NB4 (cell line): ENCODE measurements around the gene TRIM31.

ENCODE experiments used
- DNase-seq: peaks from one replicate; pipeline ENCODE4 v3.0.0; 2010; ENCODE audit warnings: low read depth
- H3K4me3 ChIP-seq: one replicate; pipeline ENCODE4 v1.5.1; 2011; ENCODE audit warnings: mild to moderate bottlenecking, low read depth, low read length, moderate library complexity
- MYC ChIP-seq: IDR thresholded peaks from 2 replicates; pipeline ENCODE4 v1.6.1; 2011; ENCODE audit warnings: low read depth, low read length
- POLR2A ChIP-seq: IDR thresholded peaks from 2 replicates; pipeline ENCODE4 v1.6.1; 2011; ENCODE audit warnings: mild to moderate bottlenecking; ENCODE audit not compliant: insufficient read length; ENCODE audit errors: extremely low read depth
- TF ChIP-seq, protein P1 (sequence below): IDR thresholded peaks from 2 replicates; pipeline ENCODE4 v1.6.1; 2011; ENCODE audit warnings: low read depth, low read length
- TF ChIP-seq, protein P2 (sequence below): IDR thresholded peaks from one replicate; pipeline ENCODE4 v1.5.1; 2012; ENCODE audit warnings: low read depth, low read length

Gene TRIM31

DNA sequence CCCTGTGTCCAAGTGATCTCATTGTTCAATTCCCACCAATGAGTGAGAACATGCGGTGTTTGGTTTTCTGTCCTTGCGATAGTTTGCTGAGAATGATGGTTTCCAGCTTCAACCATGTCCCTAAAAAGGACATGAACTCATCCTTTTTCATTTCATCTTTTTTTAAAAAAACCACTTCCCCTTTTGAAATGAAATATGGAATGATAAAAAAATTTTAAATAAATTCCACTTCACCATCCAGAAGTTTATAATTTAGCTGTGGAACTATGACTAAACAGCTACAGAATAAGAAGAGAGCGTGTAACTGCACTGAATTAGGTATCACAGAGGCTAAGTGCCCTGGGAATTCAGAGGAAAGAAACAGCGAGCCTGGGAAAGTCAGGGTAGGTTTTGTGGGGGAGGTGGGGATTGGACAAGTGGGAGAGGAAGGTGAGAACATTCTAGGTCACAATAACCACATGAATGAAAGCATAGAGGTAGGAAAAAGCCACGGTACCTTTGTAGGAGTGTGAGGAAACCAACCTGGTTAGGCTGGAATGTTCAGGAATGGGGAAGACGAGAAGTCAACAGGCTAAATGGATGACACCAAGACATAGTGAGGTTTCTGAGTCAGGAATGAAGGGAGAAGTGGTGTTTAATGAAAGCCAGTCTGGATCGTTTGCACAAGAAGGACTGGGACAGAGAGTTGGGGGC lies 37.1 kb upstream of the TRIM31 start:
- TF ChIP-seq, protein P1, sequence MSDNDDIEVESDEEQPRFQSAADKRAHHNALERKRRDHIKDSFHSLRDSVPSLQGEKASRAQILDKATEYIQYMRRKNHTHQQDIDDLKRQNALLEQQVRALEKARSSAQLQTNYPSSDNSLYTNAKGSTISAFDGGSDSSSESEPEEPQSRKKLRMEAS = no peak
- TF ChIP-seq, protein P2, sequence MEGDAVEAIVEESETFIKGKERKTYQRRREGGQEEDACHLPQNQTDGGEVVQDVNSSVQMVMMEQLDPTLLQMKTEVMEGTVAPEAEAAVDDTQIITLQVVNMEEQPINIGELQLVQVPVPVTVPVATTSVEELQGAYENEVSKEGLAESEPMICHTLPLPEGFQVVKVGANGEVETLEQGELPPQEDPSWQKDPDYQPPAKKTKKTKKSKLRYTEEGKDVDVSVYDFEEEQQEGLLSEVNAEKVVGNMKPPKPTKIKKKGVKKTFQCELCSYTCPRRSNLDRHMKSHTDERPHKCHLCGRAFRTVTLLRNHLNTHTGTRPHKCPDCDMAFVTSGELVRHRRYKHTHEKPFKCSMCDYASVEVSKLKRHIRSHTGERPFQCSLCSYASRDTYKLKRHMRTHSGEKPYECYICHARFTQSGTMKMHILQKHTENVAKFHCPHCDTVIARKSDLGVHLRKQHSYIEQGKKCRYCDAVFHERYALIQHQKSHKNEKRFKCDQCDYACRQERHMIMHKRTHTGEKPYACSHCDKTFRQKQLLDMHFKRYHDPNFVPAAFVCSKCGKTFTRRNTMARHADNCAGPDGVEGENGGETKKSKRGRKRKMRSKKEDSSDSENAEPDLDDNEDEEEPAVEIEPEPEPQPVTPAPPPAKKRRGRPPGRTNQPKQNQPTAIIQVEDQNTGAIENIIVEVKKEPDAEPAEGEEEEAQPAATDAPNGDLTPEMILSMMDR = no peak
- TF ChIP-seq MYC (no peak), POLR2A (no peak)
- DNase-seq = no peak
- H3K4me3 ChIP-seq = no peak overlapping the region

DNA sequence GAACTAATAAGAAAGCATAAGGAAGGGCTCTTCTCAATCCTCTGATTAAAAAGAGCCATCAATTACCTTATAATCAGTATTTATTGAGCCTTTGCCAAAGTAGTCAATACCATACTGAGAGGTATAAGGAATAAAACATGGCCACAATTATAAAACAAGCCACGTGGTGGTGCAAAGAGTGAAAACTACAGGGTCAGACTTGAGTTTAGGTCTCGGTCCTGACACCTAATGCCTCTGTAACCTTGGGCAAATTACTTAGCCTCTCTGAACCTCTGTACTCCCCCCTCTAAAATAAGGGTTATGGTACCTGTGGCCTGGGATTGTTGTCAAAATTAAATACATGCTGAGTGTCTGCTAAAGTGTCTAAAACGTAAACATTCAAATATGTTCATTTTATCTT lies 36.3 kb upstream of the TRIM31 start:
- TF ChIP-seq, protein P2 = no peak
- TF ChIP-seq, protein P1 = no peak
- TF ChIP-seq POLR2A = no peak
- TF ChIP-seq MYC = no peak
- no peak overlapping the region for H3K4me3 ChIP-seq
- DNase-seq = no peak

DNA sequence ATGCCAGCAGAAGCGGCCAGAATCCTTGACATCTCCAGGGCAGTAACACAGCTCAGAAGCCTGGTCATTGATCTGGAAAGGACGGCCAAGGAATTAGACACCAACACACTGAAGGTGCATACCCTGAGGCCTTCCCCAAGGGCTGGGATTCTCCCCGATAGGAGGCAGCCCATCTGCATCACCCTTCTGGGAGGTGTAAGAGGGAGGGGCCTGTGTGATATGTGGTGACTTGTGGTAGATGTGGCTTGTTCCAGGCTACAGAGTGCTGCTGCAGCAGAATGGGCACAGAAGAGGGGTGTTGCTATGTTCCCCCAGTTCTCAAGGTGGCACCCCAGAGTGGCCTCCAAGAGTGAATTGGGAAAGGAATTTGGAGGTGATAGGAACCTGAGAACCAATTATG lies 34.2 kb upstream of the TRIM31 start:
- H3K4me3 ChIP-seq = no peak overlapping the region
- TF ChIP-seq, protein P1 = no peak
- TF ChIP-seq, protein P2 = no peak
- no peak for TF ChIP-seq POLR2A
- TF ChIP-seq MYC = no peak
- no peak for DNase-seq

DNA sequence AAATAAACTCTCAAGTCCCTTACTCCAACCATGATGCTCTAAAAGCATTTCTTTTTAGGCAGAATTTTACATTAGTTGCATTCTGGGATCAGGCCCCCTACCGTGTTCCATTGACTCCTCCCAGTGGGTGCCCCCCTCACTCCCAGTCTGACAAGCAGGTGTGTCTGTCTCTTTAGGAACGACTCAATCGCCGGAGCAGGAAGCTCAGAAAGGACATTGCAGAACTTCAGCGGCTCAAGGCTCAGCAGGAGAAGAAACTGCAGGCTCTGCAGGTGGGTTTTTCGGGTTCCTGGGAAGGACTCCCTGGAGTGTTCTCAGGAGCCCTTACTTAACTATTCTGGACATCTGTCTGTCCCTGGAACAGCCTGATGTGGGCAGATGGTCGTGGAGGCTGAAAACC lies 32.9 kb upstream of the TRIM31 start:
- no peak overlapping the region for H3K4me3 ChIP-seq
- DNase-seq = no peak
- TF ChIP-seq MYC = no peak
- no peak for TF ChIP-seq POLR2A
- TF ChIP-seq, protein P1 = no peak
- TF ChIP-seq, protein P2 = no peak

DNA sequence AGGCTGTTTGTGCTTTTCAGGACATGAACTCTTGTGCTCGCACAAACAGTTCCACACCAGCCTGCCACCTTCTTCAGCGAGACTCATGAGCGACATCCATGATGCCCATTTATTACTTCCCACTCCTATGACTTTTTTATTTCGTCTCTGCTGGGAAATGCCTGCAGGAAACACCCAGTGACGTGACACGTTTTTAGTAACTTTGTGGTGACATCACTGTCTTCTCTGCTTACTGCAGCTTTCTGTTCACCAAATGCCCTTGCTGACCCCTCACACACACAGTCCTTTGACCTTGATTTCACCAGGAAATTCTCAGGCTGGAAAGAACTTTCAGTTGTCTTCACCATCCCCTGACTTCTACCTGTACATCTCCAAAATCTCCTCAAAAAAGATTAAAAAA lies 31.9 kb upstream of the TRIM31 start:
- no peak for TF ChIP-seq MYC
- TF ChIP-seq POLR2A = no peak
- TF ChIP-seq, protein P2 = no peak
- TF ChIP-seq, protein P1 = no peak
- no peak for DNase-seq
- no peak overlapping the region for H3K4me3 ChIP-seq
